T-helper 1 cell treated with Interleukin-12 subunit alpha and Interleukin-12 subunit beta and Interleukin-4 antibody, amounts not matched to agents 30 μg/mL and 1 μg/mL, for 36 hours (primary cell): ENCODE data around the gene NPM1.

ENCODE experiments used
- H3K27ac Mint-ChIP-seq: one replicate; pipeline ENCODE4 v1.8.0; 2021; ENCODE audit warnings: mild to moderate bottlenecking, mixed read lengths
- H3K27me3 Mint-ChIP-seq: one replicate; pipeline ENCODE4 v1.8.0; 2021; ENCODE audit warnings: low read depth, mixed read lengths
- H3K36me3 Mint-ChIP-seq: one replicate; pipeline ENCODE4 v1.8.0; 2021; ENCODE audit warnings: low read depth, mixed read lengths
- H3K4me1 Mint-ChIP-seq: one replicate; pipeline ENCODE4 v1.8.0; 2021; ENCODE audit warnings: low read depth, mixed read lengths
- H3K4me3 Mint-ChIP-seq: one replicate; pipeline ENCODE4 v1.8.0; 2021; ENCODE audit warnings: mild to moderate bottlenecking, moderate library complexity, mixed read lengths
- H3K9me3 Mint-ChIP-seq: one replicate; pipeline ENCODE4 v1.8.0; 2021; ENCODE audit warnings: mixed read lengths

The NPM1 gene

DNA sequence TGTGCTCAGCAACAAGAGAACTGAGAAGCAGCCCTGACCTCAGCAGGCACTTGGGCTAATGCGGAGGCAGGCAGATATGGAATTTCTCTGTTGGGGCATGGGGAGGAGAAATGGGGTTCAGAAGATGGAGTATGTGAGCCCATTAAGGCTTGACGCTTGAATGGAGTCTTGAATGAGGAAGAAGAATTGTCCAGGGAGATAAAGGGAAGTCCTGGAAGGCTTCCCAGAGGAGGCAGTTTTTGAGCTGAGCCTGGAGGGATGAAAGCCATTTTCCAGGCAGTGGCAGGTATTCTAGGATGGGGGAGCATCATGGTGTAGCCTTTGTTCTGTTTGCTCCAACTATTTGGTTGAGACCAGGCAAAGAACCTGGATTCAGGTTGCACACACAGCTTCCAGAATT, 66.3 kb downstream of the NPM1 start:
- Mint-ChIP-seq H3K4me1 (no peaks in the 10 kb centered on the region), H3K9me3 (no peaks in the 10 kb centered on the region), H3K27me3 (peaks cover 42% of the 10 kb centered on the region), H3K4me3 (no peak overlapping the region), H3K27ac (no peak overlapping the region), H3K36me3 (no peaks in the 10 kb centered on the region)

DNA sequence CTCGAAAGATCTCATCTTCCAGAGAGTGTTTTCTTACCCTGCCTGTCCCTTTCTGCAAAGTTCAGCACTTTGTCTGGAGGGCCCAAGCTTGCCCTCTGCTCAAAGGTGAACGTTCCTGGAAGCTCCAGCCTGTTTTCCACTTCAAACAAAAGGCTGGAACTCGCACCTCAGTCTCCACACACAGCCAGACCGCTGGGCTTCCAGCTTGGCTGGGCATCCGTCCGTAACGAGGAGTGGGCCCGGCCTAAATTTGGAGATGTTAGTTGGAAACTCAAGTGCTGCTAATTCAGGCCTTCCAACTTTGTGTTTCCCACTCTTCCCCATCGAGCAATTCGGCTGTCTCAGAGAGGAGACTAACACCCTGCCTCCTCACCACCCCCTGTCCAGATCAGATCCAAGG, 66.9 kb downstream of the NPM1 start:
- Mint-ChIP-seq H3K9me3 (no peaks in the 10 kb centered on the region), H3K4me1 (no peaks in the 10 kb centered on the region)

DNA sequence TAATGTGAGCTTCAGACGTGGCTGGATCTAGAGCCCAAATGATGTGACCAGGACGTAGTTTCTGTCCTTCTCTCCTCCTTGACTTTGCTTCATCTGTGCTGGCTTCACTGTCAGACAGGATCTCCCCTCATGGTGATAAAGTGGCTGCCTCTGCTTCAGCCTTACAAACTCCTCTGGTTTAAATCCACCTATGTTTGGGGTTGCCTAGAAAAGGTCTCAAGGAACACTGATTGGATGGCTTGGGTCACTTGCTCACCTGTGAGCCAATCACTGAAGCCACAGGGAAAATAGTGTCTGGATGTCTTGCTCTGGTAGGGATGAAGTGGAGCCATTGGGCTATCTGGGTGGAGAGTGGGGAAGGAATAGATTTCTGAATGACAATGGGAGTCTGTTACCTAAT, 67.9 kb downstream of the NPM1 start:
- Mint-ChIP-seq H3K4me3 (no peak overlapping the region), H3K9me3 (no peaks in the 10 kb centered on the region), H3K4me1 (no peaks in the 10 kb centered on the region), H3K27ac (no peak overlapping the region), H3K36me3 (no peaks in the 10 kb centered on the region), H3K27me3 (peaks cover 29% of the 10 kb centered on the region)

More for the DNA sequence above, 66.9 kb downstream of the NPM1 start:
- Mint-ChIP-seq H3K4me3 (no peak overlapping the region), H3K27me3 (peaks cover 36% of the 10 kb centered on the region), H3K27ac (no peak overlapping the region), H3K36me3 (no peaks in the 10 kb centered on the region)

DNA sequence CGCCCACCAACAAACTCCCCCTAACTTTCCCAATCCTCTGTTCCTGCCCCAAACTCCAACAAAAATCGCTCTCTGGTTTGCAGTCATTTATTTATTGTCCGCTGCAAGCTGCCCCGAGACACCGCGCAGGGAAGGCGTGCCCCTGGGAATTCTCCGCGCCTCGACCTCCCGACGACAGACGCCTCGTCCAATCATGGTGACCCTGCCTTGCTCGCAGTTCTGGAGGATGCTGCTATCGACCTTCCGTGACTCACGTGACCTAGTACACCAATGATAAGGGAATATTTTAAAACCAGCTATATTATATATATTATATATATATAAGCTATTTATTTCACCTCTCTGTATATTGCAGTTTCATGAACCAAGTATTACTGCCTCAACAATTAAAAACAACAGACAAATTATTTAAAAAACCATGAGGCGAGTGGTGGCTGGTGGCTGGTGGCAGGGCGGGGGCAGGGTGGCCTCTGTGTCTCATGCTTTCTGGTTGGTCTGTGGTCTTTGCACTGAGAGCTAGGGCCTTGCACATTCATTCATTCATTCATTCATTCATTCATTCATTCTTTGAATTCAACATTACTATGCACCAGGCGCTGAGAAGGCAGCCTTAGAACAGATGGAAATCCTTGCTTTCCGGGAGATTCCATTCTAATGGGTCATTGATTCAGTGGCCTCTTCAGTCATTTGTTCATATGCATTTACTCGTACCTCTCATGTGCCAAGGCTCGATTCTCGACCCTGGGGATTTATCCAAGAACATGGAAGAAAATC, 69.7 kb downstream of the NPM1 start:
- Mint-ChIP-seq H3K4me3 (no peak overlapping the region), H3K9me3 (no peaks in the 10 kb centered on the region), H3K36me3 (no peaks in the 10 kb centered on the region), H3K4me1 (no peaks in the 10 kb centered on the region), H3K27ac (no peak overlapping the region), H3K27me3 (peaks cover 16% of the 10 kb centered on the region)

DNA sequence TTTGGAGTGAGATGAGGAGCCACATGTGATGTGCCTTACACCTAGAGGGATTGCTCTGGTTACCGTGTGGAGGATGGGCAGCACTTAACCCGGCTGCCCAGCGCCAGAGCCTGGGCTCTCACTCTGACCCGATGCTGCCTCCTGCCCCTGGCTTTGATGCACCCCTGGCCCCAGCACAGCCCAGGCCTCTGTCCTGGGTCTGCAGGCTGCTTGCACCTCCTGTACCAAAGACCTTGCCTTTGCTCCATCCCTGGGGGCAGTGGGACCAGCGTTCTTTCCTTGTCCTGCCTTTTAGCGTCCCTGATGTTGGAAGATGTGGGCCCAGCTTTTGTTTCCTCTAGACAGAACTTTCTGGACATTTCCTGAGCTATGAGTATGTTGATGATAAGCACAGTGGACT, 72.2 kb downstream of the NPM1 start:
- peaks cover under 1% of the 10 kb centered on the region for H3K27me3 Mint-ChIP-seq
- H3K36me3 Mint-ChIP-seq, result no peaks in the 10 kb centered on the region
- H3K4me1 Mint-ChIP-seq, result no peaks in the 10 kb centered on the region
- H3K9me3 Mint-ChIP-seq, result no peaks in the 10 kb centered on the region
- H3K27ac Mint-ChIP-seq, result no peak overlapping the region
- H3K4me3 Mint-ChIP-seq, result no peak overlapping the region
